B cell (primary cell): ENCODE results near the gene MEX3A. TPM values are rescaled to one million over a fixed set of nuclear protein-coding genes. Genes with fewer than 3 reads are reported as not detected.
"Not testable (repeated sequence)": the region's sequence is repeated elsewhere in the genome, so short reads cannot be mapped to it uniquely, and the experiment has no call there.

ENCODE experiments used
- ATAC-seq: fragments of 200-7000 bp; cut with Tn5 transposase; one replicate; pipeline ENCODE4 v1.10.0; 2021; ENCODE audit warnings: low read depth, mild to moderate bottlenecking, moderate number of reproducible peaks, moderate library complexity
- CTCF ChIA-PET: fragments of 350-600 bp; sonication (Branson Sonifier 250); formaldehyde crosslinking; loops from one replicate; lab custom pipeline; 2021; ENCODE audit warnings: antibody characterized with exemption, inconsistent platforms; lab: Charles Lee
- POLR2A ChIA-PET: fragments of 350-600 bp; sonication (Branson Sonifier 250); formaldehyde crosslinking; loops from one replicate; lab custom pipeline; 2021; ENCODE audit warnings: antibody characterized with exemption; lab: Charles Lee
- DNase-seq: peaks from one replicate; pipeline ENCODE4 v3.0.0; 2013
- H2AFZ ChIP-seq: 2 replicates; pipeline ENCODE4 v1.6.1; 2012; ENCODE audit warnings: mild to moderate bottlenecking, low read depth, low read length; ENCODE audit not compliant: insufficient read depth, poor library complexity, severe bottlenecking
- H3K27ac ChIP-seq, 2 donors: 1 replicate in 1 of 2; 2 replicates in 1 of 2; pipeline ENCODE4 v1.5.1; 2012 to 2013; ENCODE audit warnings: low read length in 2 of 2, mild to moderate bottlenecking in 2 of 2, moderate library complexity in 1 of 2
- H3K27me3 ChIP-seq, 4 experiments: fragments of 200-600 bp in 1 of 4; sonication (generic) in 1 of 4; replicated peaks in 1 of 4; 1 replicate in 2 of 4; 2 replicates in 2 of 4; pipeline versions ENCODE4 v1.6.1 to v1.7.0; 2013 to 2016; ENCODE audit warnings: low read length in 3 of 4, mild to moderate bottlenecking in 2 of 4, mixed read lengths in 1 of 4, moderate library complexity in 1 of 4; ENCODE audit not compliant: insufficient read depth in 4 of 4, control insufficient read depth in 3 of 4; ENCODE audit errors: control extremely low read depth in 1 of 4
- H3K36me3 ChIP-seq, 2 experiments: replicated peaks in 1 of 2; 1 replicate in 1 of 2; 2 replicates in 1 of 2; pipeline versions ENCODE4 v1.6.1 to v1.7.1; 2013; ENCODE audit warnings: low read length in 1 of 2; ENCODE audit not compliant: insufficient read depth in 2 of 2, control insufficient read depth in 1 of 2; ENCODE audit errors: control extremely low read depth in 1 of 2, extremely low read depth in 1 of 2
- H3K4me1 ChIP-seq, 2 donors: fragments of 200-600 bp in 1 of 2; sonication (generic) in 1 of 2; 1 replicate in 1 of 2; 2 replicates in 1 of 2; pipeline versions ENCODE4 v1.5.1 to v1.6.1; 2013 to 2017; ENCODE audit warnings: low read length in 2 of 2; ENCODE audit not compliant: control insufficient read depth in 2 of 2, insufficient read depth in 2 of 2
- H3K4me2 ChIP-seq: replicated peaks from 2 replicates; pipeline ENCODE3; 2012; ENCODE audit warnings: mild to moderate bottlenecking, low read depth, low read length; ENCODE audit not compliant: poor library complexity, severe bottlenecking
- H3K4me3 ChIP-seq, 5 experiments: fragments of 200-600 bp in 1 of 5; sonication (generic) in 1 of 5; 1 replicate in 3 of 5; 2 replicates in 2 of 5; pipeline versions ENCODE4 v1.5.1 to v1.7.0; 2011 to 2016; ENCODE audit warnings: low read length in 4 of 5, mild to moderate bottlenecking in 4 of 5, low read depth in 2 of 5, control low read depth in 1 of 5, moderate library complexity in 1 of 5; ENCODE audit not compliant: insufficient read depth in 1 of 5; ENCODE audit errors: control extremely low read depth in 1 of 5, extremely low read depth in 1 of 5
- H3K79me2 ChIP-seq: fragments of 200-600 bp; sonication (generic); one replicate; pipeline ENCODE4 v1.6.0; 2016; ENCODE audit warnings: low read length; ENCODE audit not compliant: control insufficient read depth, insufficient read depth
- H3K9ac ChIP-seq: fragments of 200-600 bp; sonication (generic); 2 replicates; pipeline ENCODE4 v1.6.1; 2017; ENCODE audit warnings: mild to moderate bottlenecking, low read length, moderate library complexity
- H3K9me3 ChIP-seq, 3 donors: one replicate each; pipeline versions ENCODE4 v1.6.1 to v1.7.1; 2013; ENCODE audit warnings: low read length in 2 of 3; ENCODE audit not compliant: control insufficient read depth in 2 of 3, insufficient read depth in 1 of 3; ENCODE audit errors: control extremely low read depth in 1 of 3
- H4K20me1 ChIP-seq: 2 replicates; pipeline ENCODE4 v1.6.0; 2012; ENCODE audit warnings: mild to moderate bottlenecking, low read length; ENCODE audit not compliant: insufficient read depth, control insufficient read depth, poor library complexity, severe bottlenecking
- H3K27ac Mint-ChIP-seq: one replicate; pipeline ENCODE4 v1.8.0; 2021; ENCODE audit warnings: mixed read lengths
- H3K27me3 Mint-ChIP-seq: one replicate; pipeline ENCODE4 v1.8.0; 2021; ENCODE audit warnings: mixed read lengths
- H3K4me1 Mint-ChIP-seq: one replicate; pipeline ENCODE4 v1.8.0; 2021; ENCODE audit warnings: mixed read lengths
- H3K4me3 Mint-ChIP-seq: one replicate; pipeline ENCODE4 v1.8.0; 2021; ENCODE audit warnings: mixed read lengths
- H3K9me3 Mint-ChIP-seq: one replicate; pipeline ENCODE4 v1.8.0; 2022; ENCODE audit warnings: mixed read lengths; ENCODE audit not compliant: insufficient read depth
- CTCF ChIP-seq: fragments of 200-600 bp; IDR thresholded peaks from one replicate; pipeline ENCODE4 v1.8.0; 2022; ENCODE audit warnings: antibody characterized with exemption, mild to moderate bottlenecking
- EZH2 ChIP-seq: IDR thresholded peaks from 2 replicates; pipeline ENCODE4 v1.6.1; 2012; ENCODE audit warnings: borderline replicate concordance, low read depth, mild to moderate bottlenecking, moderate library complexity, low read length; ENCODE audit not compliant: insufficient read depth, poor library complexity, severe bottlenecking
- WGBS: methylation state at CpG from one replicate; pipeline ENCODE4 v1.1.5; 2013; ENCODE audit warnings: missing lambda C conversion rate; ENCODE audit not compliant: insufficient coverage; 5-methylcytosine and 5-hydroxymethylcytosine counted together
- intact Hi-C: fragments of 100-400 bp; cut with micrococcal nuclease; formaldehyde crosslinking; loops from one replicate; pipeline ENCODE4 v1.10.0; 2022
- polyA plus RNA-seq: library from polyadenylated mRNA; depleted of rRNA; stranded (reverse); fragments of >200 nt; gene quantifications from 2 replicates; pipeline ENCODE4 v1.2.3, GENCODE V29; 2012
- total RNA-seq, 2 donors: library from RNA; stranded (reverse); fragments of 120-200 nt in 1 of 2; gene quantifications; 1 replicate in 1 of 2; 2 replicates in 1 of 2; pipeline versions ENCODE4 v1.2.3 to v1.2.4, GENCODE V29; 2013 to 2022

The MEX3A gene
- total and polyA plus RNA-seq, 2 donors (not counting 1 experiment from before 2014, with no cell fraction given): 0.27 to 1.1 TPM

- Histone ChIP-seq H3K27me3 (peaks cover 0 to 62% (median 15%) of the 10 kb centered on the region in 4 experiments), H3K27ac (no peak overlapping the region), H3K4me2 (no peak overlapping the region), H4K20me1 (no peaks in the 10 kb centered on the region), H3K4me1 (peaks cover 22 to 24% of the 10 kb centered on the region in 2 donors), H3K4me3 (no peak overlapping the region), H3K79me2 (no peaks in the 10 kb centered on the region), H3K9me3 (peaks cover 0 to 4% (median 0%) of the 10 kb centered on the region in 3 donors), H2AFZ (no peak overlapping the region), H3K36me3 (no peaks in the 10 kb centered on the region), H3K9ac (no peak overlapping the region)
- DNase-seq (no peak), ATAC-seq (no peak)
- intact Hi-C loops: no loop called here
- ChIA-PET POLR2A (interaction anchor here (0.7 kb wide), 1 partner anchor 106 kb away, joined by 3 read pairs; no protein-coding TSS in a partner anchor), CTCF (interaction anchor here (11.0 to 28.7 kb wide), 2 partner anchors 11 to 19 kb away, joined by 89 to 970 read pairs; no protein-coding TSS in a partner anchor)
- no peak overlapping the region for H3K27ac Mint-ChIP-seq
- no peak for TF ChIP-seq CTCF
- no peak for TF ChIP-seq EZH2
- 88% methylated on average over 5 of the region's 13 CpGs for WGBS
- H3K4me1 Mint-ChIP-seq: peaks cover 36% of the 10 kb centered on the region
- H3K9me3 Mint-ChIP-seq: no peaks in the 10 kb centered on the region
- peaks cover 35% of the 10 kb centered on the region for H3K27me3 Mint-ChIP-seq
- no peak overlapping the region for H3K4me3 Mint-ChIP-seq
Observed at GRCh38 chr1:156117414-156118176, 35.3 kb upstream of the MEX3A start.

GRCh38 chr1:156116731-156117130 lies 34.5 kb upstream of the MEX3A start:
- H2AFZ ChIP-seq, H3K4me3 ChIP-seq, H3K27ac ChIP-seq, H4K20me1 ChIP-seq, H3K4me2 ChIP-seq, DNase-seq, H3K36me3 ChIP-seq, intact Hi-C loops, H3K9me3 Mint-ChIP-seq, H3K27ac Mint-ChIP-seq, H3K9me3 ChIP-seq, ATAC-seq, H3K79me2 ChIP-seq, H3K9ac ChIP-seq: not testable (repeated sequence)
- CTCF ChIA-PET: interaction anchor here (0.6 to 28.7 kb wide), 3 partner anchors 12 to 117 kb away, joined by 3 to 970 read pairs (median 89); no protein-coding TSS in a partner anchor
- Histone ChIP-seq H3K27me3 (peaks cover 0 to 62% (median 14%) of the 10 kb centered on the region in 4 experiments), H3K4me1 (peaks cover 22 to 24% of the 10 kb centered on the region in 2 donors)
- POLR2A ChIA-PET: interaction anchor here (0.7 kb wide), 1 partner anchor 96 kb away, joined by 5 read pairs; the partner anchor contains the start of gene PMF1
- H3K4me1 Mint-ChIP-seq: peaks cover 36% of the 10 kb centered on the region
- peaks cover 34% of the 10 kb centered on the region for H3K27me3 Mint-ChIP-seq
- 100% methylated on average over 1 of the region's 5 CpGs for WGBS
- peak overlapping the region; percentile 90 for H3K4me3 Mint-ChIP-seq
